WERI-Rb-1 (cell line): ENCODE data around the gene ZSCAN20.

Source experiments
- DNase-seq: peaks from one replicate; pipeline ENCODE4 v3.0.0-alpha.2; 2020
- H3K27ac ChIP-seq: fragments of 250-450 bp; sonication (Bioruptor Pico); 2 replicates; pipeline ENCODE4 v1.5.1; 2020; ENCODE audit warnings: mild to moderate bottlenecking, moderate library complexity
- H3K27me3 ChIP-seq: fragments of 250-450 bp; sonication (Bioruptor Pico); 2 replicates; pipeline ENCODE4 v1.5.1; 2021; ENCODE audit warnings: mild to moderate bottlenecking, low read depth, moderate library complexity; ENCODE audit not compliant: insufficient read depth, severe bottlenecking
- H3K36me3 ChIP-seq: fragments of 250-450 bp; sonication (Bioruptor Pico); 2 replicates; pipeline ENCODE4 v1.5.1; 2020; ENCODE audit warnings: mild to moderate bottlenecking, moderate library complexity
- H3K4me3 ChIP-seq: 2 replicates; pipeline ENCODE4 v1.5.1; 2011; ENCODE audit warnings: low read depth, mild to moderate bottlenecking, control low read depth, low read length
- H3K9me3 ChIP-seq: fragments of 250-450 bp; sonication (Bioruptor Pico); 2 replicates; pipeline ENCODE4 v1.5.1; 2021; ENCODE audit warnings: mild to moderate bottlenecking, moderate library complexity; ENCODE audit not compliant: severe bottlenecking
- TF ChIP-seq, protein P1 (sequence below): IDR thresholded peaks from 2 replicates; pipeline ENCODE4 v1.5.1; 2011; ENCODE audit warnings: low read depth, mild to moderate bottlenecking, control low read depth, inconsistent platforms, low read length

ZSCAN20 gene

DNA sequence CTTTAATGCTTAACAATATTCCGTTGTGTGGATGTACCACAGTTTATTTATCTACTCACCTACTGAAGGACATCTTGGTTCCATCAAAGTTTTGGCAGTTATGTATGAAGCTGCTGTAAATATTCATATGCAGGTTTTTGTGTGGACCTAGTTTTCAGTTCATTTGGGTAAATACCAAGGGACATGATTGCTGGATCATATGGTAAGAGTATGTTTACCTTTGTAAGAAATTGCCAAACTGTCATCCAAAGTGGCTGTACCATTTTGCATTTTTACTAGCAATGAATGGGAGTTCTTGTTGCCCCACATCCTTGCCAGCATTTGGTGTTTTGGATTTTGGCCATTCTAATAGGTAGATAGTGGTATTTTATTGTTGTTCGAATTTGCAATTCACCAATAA lies 10.0 kb downstream of the ZSCAN20 start:
- TF ChIP-seq, protein P1, sequence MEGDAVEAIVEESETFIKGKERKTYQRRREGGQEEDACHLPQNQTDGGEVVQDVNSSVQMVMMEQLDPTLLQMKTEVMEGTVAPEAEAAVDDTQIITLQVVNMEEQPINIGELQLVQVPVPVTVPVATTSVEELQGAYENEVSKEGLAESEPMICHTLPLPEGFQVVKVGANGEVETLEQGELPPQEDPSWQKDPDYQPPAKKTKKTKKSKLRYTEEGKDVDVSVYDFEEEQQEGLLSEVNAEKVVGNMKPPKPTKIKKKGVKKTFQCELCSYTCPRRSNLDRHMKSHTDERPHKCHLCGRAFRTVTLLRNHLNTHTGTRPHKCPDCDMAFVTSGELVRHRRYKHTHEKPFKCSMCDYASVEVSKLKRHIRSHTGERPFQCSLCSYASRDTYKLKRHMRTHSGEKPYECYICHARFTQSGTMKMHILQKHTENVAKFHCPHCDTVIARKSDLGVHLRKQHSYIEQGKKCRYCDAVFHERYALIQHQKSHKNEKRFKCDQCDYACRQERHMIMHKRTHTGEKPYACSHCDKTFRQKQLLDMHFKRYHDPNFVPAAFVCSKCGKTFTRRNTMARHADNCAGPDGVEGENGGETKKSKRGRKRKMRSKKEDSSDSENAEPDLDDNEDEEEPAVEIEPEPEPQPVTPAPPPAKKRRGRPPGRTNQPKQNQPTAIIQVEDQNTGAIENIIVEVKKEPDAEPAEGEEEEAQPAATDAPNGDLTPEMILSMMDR, result no peak
- DNase-seq, result no peak
- no peaks in the 10 kb centered on the region for H3K27me3 ChIP-seq
- H3K4me3 ChIP-seq, result no peak overlapping the region
- no peak overlapping the region for H3K27ac ChIP-seq
- H3K36me3 ChIP-seq, result peaks cover 9% of the 10 kb centered on the region
- no peaks in the 10 kb centered on the region for H3K9me3 ChIP-seq

DNA sequence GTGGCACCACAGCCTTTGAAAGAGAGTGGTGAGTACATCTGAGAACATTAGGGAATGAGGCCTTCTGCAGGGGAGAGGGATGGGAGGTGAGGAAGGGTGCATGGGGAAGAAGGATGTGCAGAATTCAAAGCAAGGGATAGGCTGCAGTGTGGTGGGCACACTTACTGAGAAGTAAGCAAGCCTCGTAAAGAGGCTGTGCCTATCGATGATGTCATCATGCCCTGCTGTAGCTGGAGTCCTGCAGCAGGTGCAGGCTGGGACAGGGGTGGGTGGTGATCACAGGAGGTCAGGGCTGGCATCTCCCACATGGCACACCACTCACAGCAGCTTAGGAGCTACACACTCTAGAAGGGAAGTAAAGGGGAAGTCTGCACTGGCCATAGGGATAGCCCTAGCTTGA lies 16.2 kb downstream of the ZSCAN20 start:
- H3K27ac ChIP-seq, result no peak overlapping the region
- no peaks in the 10 kb centered on the region for H3K27me3 ChIP-seq
- H3K9me3 ChIP-seq, result no peaks in the 10 kb centered on the region
- TF ChIP-seq, protein P1, result no peak
- no peak overlapping the region for H3K4me3 ChIP-seq
- no peak for DNase-seq
- H3K36me3 ChIP-seq, result peaks cover 19% of the 10 kb centered on the region

DNA sequence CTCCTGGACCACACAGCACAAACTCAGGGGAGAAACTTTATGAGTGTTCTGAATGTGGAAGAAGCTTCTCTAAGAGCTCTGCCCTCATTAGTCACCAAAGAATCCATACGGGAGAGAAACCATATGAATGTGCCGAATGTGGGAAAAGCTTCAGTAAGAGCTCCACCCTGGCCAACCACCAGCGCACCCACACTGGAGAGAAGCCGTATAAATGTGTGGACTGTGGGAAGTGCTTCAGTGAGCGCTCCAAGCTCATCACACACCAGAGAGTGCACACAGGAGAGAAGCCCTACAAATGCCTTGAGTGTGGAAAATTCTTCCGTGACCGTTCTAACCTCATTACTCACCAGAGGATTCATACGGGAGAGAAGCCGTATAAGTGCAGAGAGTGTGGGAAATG lies 22.5 kb downstream of the ZSCAN20 start:
- no peaks in the 10 kb centered on the region for H3K27me3 ChIP-seq
- H3K9me3 ChIP-seq, result peaks cover 18% of the 10 kb centered on the region
- no peak overlapping the region for H3K4me3 ChIP-seq
- DNase-seq, result no peak
- H3K27ac ChIP-seq, result no peak overlapping the region
- H3K36me3 ChIP-seq, result peaks cover 37% of the 10 kb centered on the region
- TF ChIP-seq, protein P1, result no peak

DNA sequence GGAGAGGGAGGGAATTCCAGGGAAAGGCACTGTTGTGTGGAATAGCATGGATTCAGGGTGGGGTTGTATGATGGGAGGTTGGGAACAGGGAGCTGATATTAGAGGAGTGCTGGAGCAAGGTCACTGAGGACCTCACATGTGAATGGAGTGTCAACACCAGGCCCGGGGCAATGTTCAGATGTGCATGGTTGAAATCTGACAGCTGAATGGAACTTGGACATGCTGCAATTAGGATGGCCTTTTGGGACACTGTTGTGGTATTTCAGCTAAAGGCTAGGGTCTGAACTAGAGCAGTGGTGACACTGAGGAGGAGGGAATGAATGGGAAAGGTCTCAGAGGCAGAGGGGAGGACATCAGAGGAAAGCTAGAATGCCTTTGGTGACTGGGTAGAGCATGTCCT lies 25.0 kb downstream of the ZSCAN20 start:
- H3K27me3 ChIP-seq, result no peaks in the 10 kb centered on the region
- no peak for DNase-seq
- no peak overlapping the region for H3K27ac ChIP-seq
- no peak overlapping the region for H3K4me3 ChIP-seq
- TF ChIP-seq, protein P1, result no peak
- peaks cover 18% of the 10 kb centered on the region for H3K9me3 ChIP-seq
- H3K36me3 ChIP-seq, result peaks cover 22% of the 10 kb centered on the region

DNA sequence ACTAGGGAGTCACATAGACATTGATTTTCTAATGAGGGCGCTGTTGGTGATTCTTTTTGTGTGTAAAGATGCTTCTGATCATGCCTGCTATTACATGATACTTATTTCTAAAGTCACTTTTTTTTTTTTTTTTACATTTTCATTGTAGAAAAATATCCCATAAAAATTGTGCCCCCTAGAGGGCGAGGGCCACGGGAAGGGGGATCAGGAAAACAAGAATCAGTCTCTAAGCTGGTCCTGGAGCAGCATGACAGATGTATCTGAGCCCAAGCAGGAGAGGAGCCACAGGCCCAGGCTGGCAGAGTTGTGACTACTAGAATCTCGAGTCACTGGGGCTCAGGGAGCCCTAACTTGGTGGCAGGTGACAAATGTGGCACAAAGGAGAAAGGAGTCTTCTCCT lies 28.1 kb downstream of the ZSCAN20 start:
- no peak overlapping the region for H3K4me3 ChIP-seq
- TF ChIP-seq, protein P1, result 0 out of 2 replicates have a peak, but pooled peaks have one; percentile 19
- peaks cover 5% of the 10 kb centered on the region for H3K9me3 ChIP-seq
- no peak overlapping the region for H3K27ac ChIP-seq
- DNase-seq, result peak; percentile 18
- peaks cover 4% of the 10 kb centered on the region for H3K36me3 ChIP-seq
- no peaks in the 10 kb centered on the region for H3K27me3 ChIP-seq

DNA sequence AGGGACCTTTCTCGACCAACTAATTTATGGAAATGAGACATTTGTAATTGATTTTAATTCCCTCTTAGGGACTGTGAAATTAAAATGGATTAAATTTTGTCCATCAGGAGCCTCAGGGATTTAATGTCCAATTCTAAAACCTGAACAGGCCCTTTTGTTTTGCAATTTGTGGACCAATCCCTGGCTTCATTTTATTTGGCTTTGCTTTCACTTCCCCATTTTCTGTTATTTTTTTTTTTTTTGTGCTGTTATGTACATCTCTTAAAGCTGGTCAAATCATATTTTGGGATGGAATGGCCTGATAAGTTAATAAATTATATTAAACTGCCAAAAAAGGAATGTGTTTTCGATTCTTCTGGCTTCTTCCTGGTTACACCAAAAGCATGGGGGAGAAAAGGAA lies 28.9 kb downstream of the ZSCAN20 start:
- H3K27me3 ChIP-seq, result no peaks in the 10 kb centered on the region
- H3K36me3 ChIP-seq, result no peaks in the 10 kb centered on the region
- no peak for DNase-seq
- TF ChIP-seq, protein P1, result no peak
- H3K4me3 ChIP-seq, result no peak overlapping the region
- H3K9me3 ChIP-seq, result no peaks in the 10 kb centered on the region
- H3K27ac ChIP-seq, result no peak overlapping the region
